CD4-positive, alpha-beta T cell (primary cell): ENCODE measurements around the gene PSAPL1. TPM values are rescaled to one million over a fixed set of nuclear protein-coding genes. Genes with fewer than 3 reads are reported as not detected.
A peak's percentile ranks its signal among the peaks of the same experiment; 100 is the strongest.

ENCODE experiments used
- ATAC-seq: fragments of 200-7000 bp; cut with Tn5 transposase; one replicate; pipeline ENCODE4 v1.10.0; 2022; ENCODE audit warnings: mild to moderate bottlenecking; ENCODE audit not compliant: poor library complexity
- CTCF ChIA-PET: fragments of 350-600 bp; sonication (Branson Sonifier 250); formaldehyde crosslinking; loops from one replicate; lab custom pipeline; 2021; ENCODE audit warnings: antibody characterized with exemption, inconsistent platforms; lab: Charles Lee
- POLR2A ChIA-PET: fragments of 350-600 bp; sonication (Branson Sonifier 250); formaldehyde crosslinking; loops from one replicate; lab custom pipeline; 2021; ENCODE audit warnings: antibody characterized with exemption, inconsistent platforms; lab: Charles Lee
- DNase-seq, 14 experiments: peaks; one replicate each; pipeline ENCODE4 v3.0.0-alpha.2; 2013 to 2020; ENCODE audit warnings: mixed read lengths in 2 of 14
- H3K27ac ChIP-seq, 2 donors: one replicate each; pipeline versions ENCODE4 v1.5.1 to v1.7.0; 2013; ENCODE audit warnings: low read length in 2 of 2, low read depth in 1 of 2, mild to moderate bottlenecking in 1 of 2
- H3K27me3 ChIP-seq, 2 experiments: 1 replicate in 1 of 2; 2 replicates in 1 of 2; pipeline versions ENCODE4 v1.6.1 to v1.7.0; 2013; ENCODE audit warnings: low read length in 2 of 2, control low read depth in 1 of 2, mild to moderate bottlenecking in 1 of 2, moderate library complexity in 1 of 2; ENCODE audit not compliant: insufficient read depth in 2 of 2, control insufficient read depth in 1 of 2
- H3K36me3 ChIP-seq: one replicate; pipeline ENCODE4 v1.6.1; 2013; ENCODE audit warnings: low read length, control low read depth; ENCODE audit not compliant: insufficient read depth
- H3K4me1 ChIP-seq: one replicate; pipeline ENCODE4 v1.6.1; 2013; ENCODE audit warnings: low read length, control low read depth; ENCODE audit not compliant: insufficient read depth
- H3K4me3 ChIP-seq: one replicate; pipeline ENCODE4 v1.5.1; 2013; ENCODE audit warnings: mild to moderate bottlenecking, low read length, moderate library complexity
- H3K9me3 ChIP-seq, 2 experiments: 1 replicate in 1 of 2; 2 replicates in 1 of 2; pipeline versions ENCODE4 v1.6.1 to v1.7.0; 2013; ENCODE audit warnings: low read length in 2 of 2, mild to moderate bottlenecking in 2 of 2, control low read depth in 1 of 2, moderate library complexity in 1 of 2; ENCODE audit not compliant: control insufficient read depth in 1 of 2, insufficient read depth in 1 of 2
- H3K27ac Mint-ChIP-seq: one replicate; pipeline ENCODE4 v1.8.0; 2020; ENCODE audit warnings: mixed read lengths
- H3K27me3 Mint-ChIP-seq: one replicate; pipeline ENCODE4 v1.8.0; 2021; ENCODE audit warnings: mixed read lengths
- H3K36me3 Mint-ChIP-seq: one replicate; pipeline ENCODE4 v1.8.0; 2021; ENCODE audit warnings: low read depth, mixed read lengths
- H3K4me1 Mint-ChIP-seq: one replicate; pipeline ENCODE4 v1.8.0; 2021; ENCODE audit warnings: low read depth, mixed read lengths
- H3K4me3 Mint-ChIP-seq: one replicate; pipeline ENCODE4 v1.8.0; 2020; ENCODE audit warnings: mild to moderate bottlenecking, mixed read lengths
- H3K9me3 Mint-ChIP-seq: one replicate; pipeline ENCODE4 v1.8.0; 2020; ENCODE audit warnings: mixed read lengths
- CTCF ChIP-seq: fragments of 200-600 bp; IDR thresholded peaks from one replicate; pipeline ENCODE4 v1.8.0; 2022; ENCODE audit warnings: antibody characterized with exemption, mild to moderate bottlenecking
- intact Hi-C, 2 experiments: fragments of 100-400 bp; cut with DNase I in 1 of 2; cut with micrococcal nuclease in 1 of 2; formaldehyde crosslinking; loops; one replicate each; pipeline versions ENCODE4 v1.15.1 to v1.9.0; 2023 to 2025; cut with DNase I, micrococcal nuclease
- total RNA-seq, 174 experiments: library from RNA in 2 of 174; stranded (reverse) in 2 of 174; gene quantifications; one replicate each; pipeline ENCODE4 v1.2.3 and lab custom pipeline; 2021 to 2026

The PSAPL1 gene
- total RNA-seq, 2 experiments from 2014 or later, result not detected

DNA sequence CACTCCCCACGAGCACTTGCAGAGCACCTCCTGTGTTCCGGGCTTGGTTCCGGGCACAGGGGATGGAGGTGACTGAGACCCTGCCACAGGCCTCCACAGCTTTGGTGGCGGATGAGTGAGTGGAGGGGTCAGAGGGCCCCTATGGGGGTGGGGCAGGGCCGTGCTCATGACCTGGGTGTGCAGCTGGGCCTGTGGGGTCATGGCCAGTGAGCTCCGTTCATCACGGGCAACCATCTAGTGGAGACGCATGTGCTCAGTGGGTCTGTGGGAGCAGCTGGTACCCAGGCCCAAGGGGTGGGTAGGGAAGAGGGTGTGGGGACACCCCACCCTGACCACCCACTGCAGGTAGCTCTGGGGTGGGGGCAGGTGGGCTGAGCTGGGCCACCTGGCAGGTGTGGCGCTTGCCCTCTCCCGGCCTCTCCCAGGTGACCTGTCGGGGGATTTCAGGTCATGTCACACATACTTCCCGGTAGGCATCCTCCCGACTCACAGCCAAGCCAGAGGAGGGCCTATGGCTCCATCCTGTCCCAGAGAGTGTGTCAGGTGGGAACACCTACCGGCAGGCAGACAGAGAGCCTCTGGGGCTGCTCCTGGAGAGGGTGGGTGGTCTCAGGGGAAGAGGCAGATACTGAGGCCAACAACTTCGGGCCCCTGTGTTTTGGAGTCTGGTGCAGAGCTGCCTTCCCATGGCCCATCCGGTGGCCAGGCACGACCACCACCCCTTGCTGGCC is 3.6 kb downstream of the PSAPL1 start:
- no peak for TF ChIP-seq CTCF
- Mint-ChIP-seq H3K36me3 (no peaks in the 10 kb centered on the region), H3K9me3 (no peaks in the 10 kb centered on the region), H3K4me3 (no peak overlapping the region), H3K27ac (no peak overlapping the region), H3K4me1 (no peaks in the 10 kb centered on the region), H3K27me3 (no peaks in the 10 kb centered on the region)
- H3K36me3 ChIP-seq, result no peaks in the 10 kb centered on the region
- intact Hi-C loops, result no loop called here
- no peak for ATAC-seq
- no peaks in the 10 kb centered on the region for H3K4me1 ChIP-seq
- no peaks in the 10 kb centered on the region for H3K27me3 ChIP-seq
- peak in 1 of 14 experiments; percentile 27 for DNase-seq
- H3K27ac ChIP-seq, result no peak overlapping the region
- ChIA-PET CTCF (no interaction called here), POLR2A (no interaction called here)
- peaks cover 0 to 10% of the 10 kb centered on the region in 2 experiments for H3K9me3 ChIP-seq
- H3K4me3 ChIP-seq, result no peak overlapping the region

DNA sequence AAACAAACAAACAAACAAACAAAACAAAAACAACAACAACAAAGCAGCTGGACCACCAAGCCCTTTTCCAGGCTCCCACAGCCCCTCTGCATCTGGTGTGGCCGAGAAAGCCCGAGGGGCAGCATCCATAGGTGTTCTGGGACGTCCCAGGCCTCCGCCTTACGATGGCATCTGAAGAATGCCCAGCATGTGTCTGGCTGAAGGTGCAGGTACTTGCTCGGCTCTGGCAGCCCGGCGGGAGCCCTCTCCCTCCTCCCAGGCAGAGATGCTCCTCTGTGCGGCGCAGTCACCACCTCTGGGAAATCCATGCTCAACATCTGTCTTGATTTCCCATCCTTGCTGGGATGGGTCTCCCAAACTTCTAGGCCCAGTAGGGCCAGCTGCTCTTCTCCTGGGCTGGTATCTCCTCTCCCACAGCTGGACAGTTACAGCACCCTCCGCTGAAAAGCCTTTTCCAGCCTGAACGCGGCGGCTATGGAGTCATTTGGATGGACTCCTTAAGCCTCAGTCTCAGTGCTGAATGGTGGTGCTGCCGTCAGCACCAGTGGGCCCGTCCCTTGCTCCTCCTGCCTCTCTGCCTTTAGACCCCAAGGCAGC is 4.3 kb downstream of the PSAPL1 start:
- no peak for TF ChIP-seq CTCF
- H3K4me3 Mint-ChIP-seq, result no peak overlapping the region
- H3K4me1 Mint-ChIP-seq, result no peaks in the 10 kb centered on the region
- Histone ChIP-seq H3K4me1 (no peaks in the 10 kb centered on the region), H3K27ac (no peak overlapping the region), H3K27me3 (no peaks in the 10 kb centered on the region), H3K9me3 (peaks cover 0 to 5% of the 10 kb centered on the region in 2 experiments), H3K36me3 (no peaks in the 10 kb centered on the region), H3K4me3 (no peak overlapping the region)
- intact Hi-C loops, result no loop called here
- no peak overlapping the region for H3K27ac Mint-ChIP-seq
- ChIA-PET CTCF (no interaction called here), POLR2A (no interaction called here)
- no peaks in the 10 kb centered on the region for H3K9me3 Mint-ChIP-seq
- DNase-seq, result peak in 1 of 14 experiments; percentile 11
- ATAC-seq, result no peak
- no peaks in the 10 kb centered on the region for H3K36me3 Mint-ChIP-seq
- no peaks in the 10 kb centered on the region for H3K27me3 Mint-ChIP-seq

- intact Hi-C loops, result no loop called here
- H3K27me3 Mint-ChIP-seq, result no peaks in the 10 kb centered on the region
- ATAC-seq (no peak), DNase-seq (peak in 1 of 14 experiments; percentile 31)
- Histone ChIP-seq H3K9me3 (peaks cover 0 to under 1% of the 10 kb centered on the region in 2 experiments), H3K4me1 (no peaks in the 10 kb centered on the region), H3K36me3 (no peaks in the 10 kb centered on the region), H3K27ac (no peak overlapping the region), H3K27me3 (no peaks in the 10 kb centered on the region), H3K4me3 (no peak overlapping the region)
- H3K4me3 Mint-ChIP-seq, result no peak overlapping the region
- ChIA-PET CTCF (no interaction called here), POLR2A (no interaction called here)
- no peak for TF ChIP-seq CTCF
- H3K4me1 Mint-ChIP-seq, result no peaks in the 10 kb centered on the region
- H3K27ac Mint-ChIP-seq, result no peak overlapping the region
- no peaks in the 10 kb centered on the region for H3K36me3 Mint-ChIP-seq
- H3K9me3 Mint-ChIP-seq, result no peaks in the 10 kb centered on the region
These were observed 5.1 kb downstream of the PSAPL1 start for GRCh38 chr4:7429601-7430078.
